Raji (cell line): ENCODE data around the gene NR3C2.

ENCODE experiments used
- POLR2A ChIP-seq: IDR thresholded peaks from 2 replicates; pipeline ENCODE4 v1.6.1; 2011; ENCODE audit warnings: low read depth, low read length, control low read depth; ENCODE audit not compliant: insufficient read depth

The NR3C2 gene

GRCh38 chr4:148353571-148353970 is 88.6 kb downstream of the NR3C2 start:
- no peak for TF ChIP-seq POLR2A

DNA sequence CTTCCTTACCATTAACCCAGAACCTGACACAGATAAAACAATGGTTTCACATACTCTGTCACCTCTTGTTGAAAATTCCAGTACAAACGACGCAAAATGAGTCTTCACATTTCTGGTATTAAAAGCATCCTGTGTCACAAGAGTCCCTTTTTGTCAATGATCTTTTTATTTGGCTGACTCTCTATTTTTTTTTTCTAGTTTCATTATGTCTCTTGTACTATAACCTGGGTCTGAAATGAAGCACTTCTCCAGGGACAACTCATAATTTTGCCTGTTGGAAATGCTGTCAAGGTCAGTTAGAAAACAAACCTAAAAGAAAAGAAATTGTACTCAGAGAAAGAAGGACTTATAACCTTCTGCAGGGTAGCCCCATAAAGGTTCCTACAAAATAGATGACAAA is 93.1 kb downstream of the NR3C2 start:
- TF ChIP-seq POLR2A = no peak

DNA sequence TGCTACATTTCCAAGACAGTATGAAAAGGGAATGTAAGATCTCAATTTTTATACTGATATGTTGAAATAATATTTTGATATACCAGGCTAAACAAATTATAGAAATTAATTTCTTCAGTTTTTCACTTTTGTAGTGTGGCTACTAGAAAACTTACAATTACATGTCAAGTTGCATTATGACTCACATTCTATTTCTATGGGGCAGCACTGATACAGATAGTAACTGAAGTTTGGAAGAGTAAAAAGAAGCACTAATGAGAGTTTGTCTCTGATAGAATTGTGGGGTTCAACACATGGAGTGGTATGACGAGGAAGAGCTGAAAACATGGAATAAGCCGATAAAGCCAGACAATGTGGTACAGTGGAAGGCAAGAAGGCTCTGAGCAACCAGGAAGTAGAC is 95.6 kb downstream of the NR3C2 start:
- no peak for TF ChIP-seq POLR2A

GRCh38 chr4:148345509-148345908 is 96.7 kb downstream of the NR3C2 start:
- TF ChIP-seq POLR2A = no peak

GRCh38 chr4:148344941-148345340 is 97.3 kb downstream of the NR3C2 start:
- TF ChIP-seq POLR2A = no peak

DNA sequence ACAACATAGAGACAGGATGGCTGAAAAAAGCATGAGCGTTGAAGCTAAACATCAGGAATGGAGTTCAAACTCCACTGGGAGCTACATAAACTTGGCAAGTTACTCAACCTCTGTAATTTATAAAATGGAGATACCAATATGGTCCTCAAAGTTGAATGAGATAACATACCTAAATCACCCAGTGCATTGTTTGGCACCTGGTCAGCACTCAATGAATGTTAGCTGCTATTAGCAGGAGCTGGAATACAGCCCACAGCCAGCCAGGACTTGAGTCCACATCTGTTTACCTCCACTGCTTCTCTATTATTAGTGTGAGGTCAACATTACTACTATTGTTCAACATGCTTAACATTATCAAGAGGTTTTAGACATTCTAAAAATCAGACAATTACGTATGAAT is 97.9 kb downstream of the NR3C2 start:
- TF ChIP-seq POLR2A = no peak

DNA sequence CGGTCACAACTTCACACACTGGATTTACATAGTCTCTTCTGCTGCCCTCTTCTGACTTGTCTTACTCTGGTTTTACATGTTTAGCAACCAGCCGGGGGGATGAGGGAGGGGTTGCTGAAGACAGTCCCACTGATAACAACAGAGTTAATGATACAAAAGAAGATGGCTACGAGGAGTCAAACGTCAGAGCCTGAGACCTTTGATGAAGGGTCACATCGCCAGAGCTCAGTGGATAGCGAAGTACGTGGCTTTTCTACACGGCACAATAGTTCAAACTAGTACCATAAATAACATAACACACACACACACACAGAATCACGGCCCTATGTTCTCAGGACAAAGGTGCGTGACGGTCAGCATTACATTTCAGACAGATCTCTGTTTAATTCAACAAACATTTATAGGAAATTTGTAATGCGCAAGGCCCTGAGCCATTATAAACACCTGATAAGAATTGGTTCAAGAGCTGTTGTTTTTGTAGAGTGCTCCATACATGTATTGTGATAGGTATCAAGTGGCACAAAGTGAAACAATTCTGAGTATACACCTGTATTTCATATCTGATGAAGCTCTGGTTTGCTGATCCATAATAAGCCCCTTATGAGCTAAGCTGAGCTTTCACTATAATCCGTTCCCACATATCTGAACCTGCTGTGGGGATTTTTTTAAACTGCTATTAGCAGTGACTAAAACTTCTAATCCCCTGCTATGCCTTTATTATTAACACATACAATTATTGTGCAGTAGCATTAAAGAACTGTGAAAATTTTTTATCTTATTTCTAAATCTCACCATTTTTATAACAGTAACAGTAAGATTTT is 100.0 kb downstream of the NR3C2 start:
- no peak for TF ChIP-seq POLR2A

DNA sequence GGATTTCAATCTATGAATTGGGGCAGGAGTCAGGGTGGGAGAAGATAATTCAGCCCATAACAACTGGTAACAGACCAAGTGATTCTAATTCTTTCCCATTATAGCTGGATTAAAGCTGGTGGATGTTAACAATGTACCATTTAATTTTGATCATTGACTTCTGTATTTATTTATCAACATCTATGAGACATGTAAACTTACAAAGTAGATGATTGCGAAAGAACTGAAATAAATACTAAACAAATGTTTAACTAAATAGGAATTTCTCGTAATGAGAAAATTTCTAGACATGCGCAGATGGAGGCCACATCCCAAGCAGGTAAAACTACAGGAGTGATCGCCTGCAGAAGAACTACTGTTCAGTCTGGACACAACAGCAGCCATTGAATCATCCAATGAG is 107.1 kb downstream of the NR3C2 start:
- TF ChIP-seq POLR2A = no peak

DNA sequence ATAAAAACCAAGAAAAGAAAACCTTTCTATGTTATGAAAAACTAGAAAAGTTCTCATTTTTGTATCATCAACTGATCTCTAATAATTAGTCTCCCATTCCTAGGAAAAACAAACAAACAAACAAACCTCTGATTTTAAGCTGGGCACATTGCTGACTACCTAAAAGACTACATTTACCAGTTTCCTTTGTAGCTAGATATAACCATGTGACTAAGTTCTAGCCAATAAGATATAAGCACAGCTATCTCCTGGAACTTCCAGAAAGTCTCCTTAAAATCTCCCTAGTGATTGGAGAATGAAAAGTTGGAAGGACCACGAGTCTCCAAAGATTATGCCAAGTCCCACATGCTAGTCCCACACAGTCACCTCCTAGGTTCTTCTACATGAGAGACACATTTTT is 108.9 kb downstream of the NR3C2 start:
- no peak for TF ChIP-seq POLR2A

DNA sequence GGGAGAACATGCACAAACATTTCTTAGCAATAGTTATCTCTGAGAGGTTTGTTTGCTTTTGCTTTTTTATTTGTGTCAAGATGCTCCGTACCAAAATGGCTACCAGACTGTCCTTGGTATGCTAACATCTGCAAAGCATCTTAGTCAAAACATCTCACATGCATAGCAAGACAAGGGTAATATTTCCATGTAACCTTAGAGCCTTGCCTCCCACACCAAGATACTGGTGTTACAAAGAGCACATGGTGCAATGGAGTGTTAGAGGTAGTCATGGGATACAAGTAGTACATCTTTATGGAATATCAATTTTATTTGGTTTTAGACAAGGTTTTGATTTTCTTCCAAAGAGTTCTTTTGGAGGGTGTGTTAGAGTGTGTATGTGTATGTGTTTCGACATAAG is 109.7 kb downstream of the NR3C2 start:
- TF ChIP-seq POLR2A = no peak

GRCh38 chr4:148330724-148331123 is 111.5 kb downstream of the NR3C2 start:
- TF ChIP-seq POLR2A = no peak

- no peak for TF ChIP-seq POLR2A
Observed at GRCh38 chr4:148330161-148330560, 112.1 kb downstream of the NR3C2 start.

DNA sequence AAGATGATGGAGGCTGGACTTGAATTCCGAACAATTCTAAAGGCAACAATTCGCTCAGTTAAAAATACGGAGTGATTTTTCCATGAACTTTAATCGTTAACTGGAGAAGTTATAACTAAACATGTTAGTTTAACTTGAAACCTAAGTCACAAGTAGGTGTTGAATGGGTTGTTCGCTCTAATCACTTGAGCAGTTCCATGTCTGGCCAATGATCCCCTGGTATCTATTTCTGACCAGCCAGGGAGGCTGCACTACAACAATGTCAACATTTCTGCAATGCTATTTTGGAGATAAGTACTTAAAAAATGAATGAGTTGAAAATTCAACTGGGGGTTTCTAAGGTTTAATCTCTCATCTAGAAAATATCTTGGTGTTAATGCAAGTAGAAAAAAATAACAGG is 112.5 kb downstream of the NR3C2 start:
- no peak for TF ChIP-seq POLR2A

DNA sequence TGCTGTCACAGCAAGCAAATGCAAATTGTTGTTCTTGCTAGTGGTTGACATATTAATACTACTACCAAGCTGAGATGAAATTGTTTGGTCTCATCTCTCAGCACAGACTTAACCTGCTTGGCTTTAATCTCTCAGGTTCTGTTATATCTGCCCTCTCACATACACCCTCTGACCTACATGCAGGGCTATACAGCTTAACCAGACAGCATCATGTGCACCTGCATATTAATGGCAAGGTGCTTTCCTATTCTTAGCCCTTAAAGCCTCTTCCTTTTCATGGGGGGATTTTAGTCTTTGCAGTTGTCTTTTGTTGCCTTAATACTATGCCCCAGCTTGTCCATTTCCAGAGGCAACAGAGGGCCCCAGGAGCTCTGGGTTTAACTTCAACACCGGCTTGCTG is 114.5 kb downstream of the NR3C2 start:
- TF ChIP-seq POLR2A = no peak

DNA sequence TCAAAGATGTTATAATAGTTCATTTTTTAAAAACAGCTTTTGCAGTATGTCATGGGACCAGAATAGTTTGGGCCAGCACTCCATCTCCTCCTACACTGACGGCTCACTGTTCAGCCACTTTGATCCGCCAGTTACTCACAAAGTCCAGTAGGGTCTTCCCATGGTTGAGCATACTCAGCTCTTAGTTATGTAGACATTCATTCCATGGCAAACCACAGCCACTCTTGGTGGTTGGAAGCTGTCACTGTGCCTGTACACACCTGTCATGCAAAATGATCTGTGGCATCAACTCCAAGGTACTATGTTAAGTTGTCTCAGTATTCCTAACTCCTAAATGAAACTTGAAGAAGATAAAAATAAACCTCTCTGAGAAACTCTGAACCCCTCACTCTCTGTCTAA is 127.2 kb downstream of the NR3C2 start:
- TF ChIP-seq POLR2A = no peak

DNA sequence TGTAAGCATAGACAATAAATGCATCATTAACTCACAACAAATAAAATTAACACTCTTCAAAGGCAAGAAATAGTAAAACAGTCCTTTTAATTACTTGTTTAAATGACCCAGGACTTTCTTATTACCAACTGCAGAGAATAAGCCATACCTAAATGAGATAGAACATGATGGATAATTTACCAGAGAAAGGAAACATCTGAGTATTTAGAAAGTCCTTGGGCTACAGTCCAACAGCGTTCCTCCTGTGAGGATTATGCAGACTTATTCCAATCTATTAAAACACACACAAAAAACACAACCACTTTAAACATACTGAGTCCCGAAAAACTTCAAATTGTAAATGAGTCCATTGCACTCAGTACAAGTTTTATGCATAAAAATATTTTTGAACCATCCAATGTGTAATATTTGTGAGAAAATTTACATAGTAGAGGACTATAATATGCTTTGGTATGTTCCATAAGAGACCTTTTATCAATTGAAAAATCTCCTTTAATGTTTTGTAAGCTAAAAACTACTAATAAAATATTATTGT is 129.2 kb downstream of the NR3C2 start:
- TF ChIP-seq POLR2A = no peak

- no peak for TF ChIP-seq POLR2A
Observed at GRCh38 chr4:148311526-148311925, 130.7 kb downstream of the NR3C2 start.
